WTC11 (cell line): ENCODE results near the gene MRFAP1L1. TPM values are rescaled to one million over a fixed set of nuclear protein-coding genes. Genes with fewer than 3 reads are reported as not detected.

Source experiments
- ATAC-seq: fragments of 200-7000 bp; cut with Tn5 transposase; 2 replicates; pipeline ENCODE4 v1.10.0; 2021; ENCODE audit warnings: mild to moderate bottlenecking, moderate library complexity
- CTCF ChIA-PET: fragments of 300-600 bp; sonication (Branson Sonifier 250); formaldehyde crosslinking; loops from one replicate; lab custom pipeline; 2021; ENCODE audit warnings: antibody characterized with exemption; lab: Charles Lee
- POLR2A ChIA-PET: fragments of 350-600 bp; sonication (Branson Sonifier 250); formaldehyde crosslinking; loops from one replicate; lab custom pipeline; 2021; ENCODE audit warnings: antibody characterized with exemption; lab: Charles Lee
- DNase-seq: peaks from one replicate; pipeline ENCODE4 v3.0.0; 2021; ENCODE audit warnings: low spot score
- H3K27ac Mint-ChIP-seq: 2 replicates; pipeline ENCODE4 v1.8.0; 2021; ENCODE audit warnings: mixed read lengths
- H3K27me3 Mint-ChIP-seq: 2 replicates; pipeline ENCODE4 v1.8.0; 2021; ENCODE audit warnings: low read depth, mild to moderate bottlenecking, moderate library complexity, mixed read lengths
- H3K36me3 Mint-ChIP-seq: 2 replicates; pipeline ENCODE4 v1.8.0; 2021; ENCODE audit warnings: mixed read lengths
- H3K4me1 Mint-ChIP-seq: 2 replicates; pipeline ENCODE4 v1.8.0; 2022; ENCODE audit warnings: mixed read lengths
- H3K4me3 Mint-ChIP-seq: 2 replicates; pipeline ENCODE4 v1.8.0; 2021; ENCODE audit warnings: mild to moderate bottlenecking, moderate library complexity, mixed read lengths
- H3K9me3 Mint-ChIP-seq: 2 replicates; pipeline ENCODE4 v1.8.0; 2021; ENCODE audit warnings: mixed read lengths
- CREB1 ChIP-seq: sonication (generic); formaldehyde crosslinking; IDR thresholded peaks from 2 replicates; pipeline ENCODE4 v1.8.0; 2023; ENCODE audit warnings: mild to moderate bottlenecking, missing genetic modification reagents
- CREM ChIP-seq: sonication (generic); formaldehyde crosslinking; IDR thresholded peaks from 2 replicates; pipeline ENCODE4 v1.8.1; 2022; ENCODE audit warnings: mild to moderate bottlenecking, missing genetic modification reagents, moderate library complexity
- ESRRA ChIP-seq: sonication (generic); formaldehyde crosslinking; IDR thresholded peaks from 2 replicates; pipeline ENCODE4 v1.8.1; 2022; ENCODE audit warnings: mild to moderate bottlenecking, missing genetic modification reagents, borderline replicate concordance
- FOXJ3 ChIP-seq: sonication (generic); formaldehyde crosslinking; IDR thresholded peaks from 2 replicates; pipeline ENCODE4 v1.9.0; 2021; ENCODE audit warnings: missing genetic modification reagents, mild to moderate bottlenecking, borderline replicate concordance
- SOX15 ChIP-seq: fragments of 250-450 bp; sonication (Bioruptor Pico); IDR thresholded peaks from 2 replicates; pipeline ENCODE4 v1.9.0; 2021; ENCODE audit warnings: mild to moderate bottlenecking
- ZNF416 ChIP-seq: fragments of 250-450 bp; sonication (Bioruptor Pico); IDR thresholded peaks from 2 replicates; pipeline ENCODE4 v1.9.0; 2021; ENCODE audit warnings: mild to moderate bottlenecking, inconsistent platforms
- ZNF671 ChIP-seq: fragments of 250-450 bp; sonication (Bioruptor Pico); IDR thresholded peaks from 2 replicates; pipeline ENCODE4 v1.8.0; 2021; ENCODE audit warnings: mild to moderate bottlenecking
- total RNA-seq: library from RNA; stranded (reverse); gene quantifications from 3 replicates; pipeline ENCODE4 v1.2.3, GENCODE V29; 2021
- TF ChIP-seq, protein P1 (sequence below): sonication (generic); formaldehyde crosslinking; IDR thresholded peaks from 2 replicates; pipeline ENCODE4 v1.8.0; 2023; ENCODE audit warnings: missing genetic modification reagents
- TF ChIP-seq, protein P2 (sequence below): fragments of 250-450 bp; sonication (Bioruptor Pico); IDR thresholded peaks from 2 replicates; pipeline ENCODE4 v1.9.0; 2021; ENCODE audit warnings: mild to moderate bottlenecking, borderline replicate concordance
- TF ChIP-seq, protein P3 (sequence below): sonication (generic); formaldehyde crosslinking; IDR thresholded peaks from 2 replicates; pipeline ENCODE4 v1.8.0; 2022; ENCODE audit warnings: mild to moderate bottlenecking, missing genetic modification reagents
- TF ChIP-seq, protein P4 (sequence below): sonication (generic); formaldehyde crosslinking; IDR thresholded peaks from 2 replicates; pipeline ENCODE4 v1.8.1; 2022; ENCODE audit warnings: mild to moderate bottlenecking, moderate library complexity, missing genetic modification reagents
- TF ChIP-seq, protein P5 (sequence below): sonication (generic); formaldehyde crosslinking; IDR thresholded peaks from 2 replicates; pipeline ENCODE4 v1.8.0; 2022; ENCODE audit warnings: mild to moderate bottlenecking, missing genetic modification reagents
- TF ChIP-seq, protein P6 (sequence below): sonication (generic); formaldehyde crosslinking; IDR thresholded peaks from 2 replicates; pipeline ENCODE4 v1.8.1; 2023; ENCODE audit warnings: mild to moderate bottlenecking, missing genetic modification reagents, moderate library complexity
- TF ChIP-seq, protein P7 (sequence below): sonication (generic); formaldehyde crosslinking; IDR thresholded peaks from 2 replicates; pipeline ENCODE4 v1.8.0; 2023; ENCODE audit warnings: missing genetic modification reagents, mild to moderate bottlenecking, borderline replicate concordance
- TF ChIP-seq, protein P8 (sequence below): sonication (generic); formaldehyde crosslinking; conservative IDR thresholded peaks from 2 replicates; pipeline ENCODE4 v1.8.1; 2023; ENCODE audit warnings: mild to moderate bottlenecking, low read depth, missing genetic modification reagents, moderate library complexity
- TF ChIP-seq, protein P9 (sequence below): fragments of 250-450 bp; sonication (Bioruptor Pico); IDR thresholded peaks from 2 replicates; pipeline ENCODE4 v2.1.2; 2022; ENCODE audit warnings: mild to moderate bottlenecking, moderate library complexity

MRFAP1L1 gene
- total RNA-seq, 1 experiment from 2014 or later: 54.4 TPM

DNA sequence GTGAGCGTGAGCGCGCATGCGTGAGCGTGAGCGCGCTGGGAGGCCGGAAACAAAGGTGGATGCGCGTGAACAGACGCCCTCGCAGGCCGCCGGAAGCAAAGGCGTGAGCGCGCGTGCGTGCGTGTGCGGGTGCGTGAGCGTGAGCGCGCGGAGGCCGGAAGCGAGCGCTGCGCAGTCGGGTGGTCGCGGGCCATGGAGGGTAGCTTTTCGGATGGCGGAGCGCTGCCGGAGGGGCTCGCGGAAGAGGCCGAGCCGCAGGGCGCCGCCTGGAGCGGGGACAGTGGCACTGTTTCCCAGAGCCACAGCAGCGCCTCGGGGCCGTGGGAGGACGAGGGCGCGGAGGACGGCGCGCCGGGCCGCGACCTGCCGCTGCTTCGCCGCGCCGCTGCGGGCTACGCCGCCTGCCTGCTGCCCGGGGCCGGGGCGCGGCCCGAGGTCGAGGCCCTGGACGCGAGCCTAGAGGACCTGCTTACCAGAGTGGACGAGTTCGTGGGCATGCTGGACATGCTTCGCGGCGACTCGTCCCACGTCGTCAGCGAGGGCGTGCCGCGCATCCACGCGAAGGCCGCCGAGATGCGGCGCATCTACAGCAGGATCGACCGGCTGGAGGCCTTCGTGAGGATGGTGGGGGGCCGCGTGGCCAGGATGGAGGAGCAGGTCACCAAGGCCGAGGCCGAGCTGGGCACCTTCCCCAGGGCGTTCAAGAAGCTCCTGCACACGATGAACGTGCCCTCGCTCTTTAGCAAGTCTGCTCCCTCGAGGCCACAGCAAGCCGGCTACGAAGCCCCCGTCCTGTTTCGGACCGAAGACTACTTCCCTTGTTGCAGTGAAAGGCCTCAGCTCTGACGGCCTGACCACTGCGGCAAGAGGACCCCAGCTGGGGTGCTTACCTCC is 6.6 kb upstream of the MRFAP1L1 start, which contains the start of gene BLOC1S4:
Gene BLOC1S4 (plus strand): TSS at position 157 of the 894 bp plus-strand sequence. CDS start 36 bp downstream, at position 193.
- H3K4me3 Mint-ChIP-seq: peak within 1 kb of the TSS; percentile 75
- ChIA-PET CTCF (interaction anchor here (0.7 to 9.7 kb wide), 13 partner anchors 15 to 441 kb away, joined by 3 to 94 read pairs (median 4); a partner anchor contains a TSS), POLR2A (interaction anchor here (1.1 to 1.2 kb wide), 2 partner anchors 15 to 327 kb away, joined by 3 read pairs; no protein-coding TSS in a partner anchor)
- peak within 1 kb of the TSS; percentile 96 for H3K27ac Mint-ChIP-seq
- ATAC-seq (peak; percentile 73), DNase-seq (peak; percentile 77)
- peaks cover 34% of the 10 kb centered on the region for H3K27me3 Mint-ChIP-seq
- peaks cover 4% of the 10 kb centered on the region for H3K9me3 Mint-ChIP-seq
- no peaks in the 10 kb centered on the region for H3K36me3 Mint-ChIP-seq
- peaks cover 8% of the 10 kb centered on the region for H3K4me1 Mint-ChIP-seq
- TF ChIP-seq ZNF416: 0 out of 2 replicates have a peak, but pooled peaks have one; percentile 5
- TF ChIP-seq ZNF671: no peak
- no peak for TF ChIP-seq SOX15
- TF ChIP-seq, protein P1, sequence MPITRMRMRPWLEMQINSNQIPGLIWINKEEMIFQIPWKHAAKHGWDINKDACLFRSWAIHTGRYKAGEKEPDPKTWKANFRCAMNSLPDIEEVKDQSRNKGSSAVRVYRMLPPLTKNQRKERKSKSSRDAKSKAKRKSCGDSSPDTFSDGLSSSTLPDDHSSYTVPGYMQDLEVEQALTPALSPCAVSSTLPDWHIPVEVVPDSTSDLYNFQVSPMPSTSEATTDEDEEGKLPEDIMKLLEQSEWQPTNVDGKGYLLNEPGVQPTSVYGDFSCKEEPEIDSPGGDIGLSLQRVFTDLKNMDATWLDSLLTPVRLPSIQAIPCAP (CRISPR knock-in tag): peak; percentile 43; the same call in 1 of the 2 replicates
- TF ChIP-seq, protein P2, sequence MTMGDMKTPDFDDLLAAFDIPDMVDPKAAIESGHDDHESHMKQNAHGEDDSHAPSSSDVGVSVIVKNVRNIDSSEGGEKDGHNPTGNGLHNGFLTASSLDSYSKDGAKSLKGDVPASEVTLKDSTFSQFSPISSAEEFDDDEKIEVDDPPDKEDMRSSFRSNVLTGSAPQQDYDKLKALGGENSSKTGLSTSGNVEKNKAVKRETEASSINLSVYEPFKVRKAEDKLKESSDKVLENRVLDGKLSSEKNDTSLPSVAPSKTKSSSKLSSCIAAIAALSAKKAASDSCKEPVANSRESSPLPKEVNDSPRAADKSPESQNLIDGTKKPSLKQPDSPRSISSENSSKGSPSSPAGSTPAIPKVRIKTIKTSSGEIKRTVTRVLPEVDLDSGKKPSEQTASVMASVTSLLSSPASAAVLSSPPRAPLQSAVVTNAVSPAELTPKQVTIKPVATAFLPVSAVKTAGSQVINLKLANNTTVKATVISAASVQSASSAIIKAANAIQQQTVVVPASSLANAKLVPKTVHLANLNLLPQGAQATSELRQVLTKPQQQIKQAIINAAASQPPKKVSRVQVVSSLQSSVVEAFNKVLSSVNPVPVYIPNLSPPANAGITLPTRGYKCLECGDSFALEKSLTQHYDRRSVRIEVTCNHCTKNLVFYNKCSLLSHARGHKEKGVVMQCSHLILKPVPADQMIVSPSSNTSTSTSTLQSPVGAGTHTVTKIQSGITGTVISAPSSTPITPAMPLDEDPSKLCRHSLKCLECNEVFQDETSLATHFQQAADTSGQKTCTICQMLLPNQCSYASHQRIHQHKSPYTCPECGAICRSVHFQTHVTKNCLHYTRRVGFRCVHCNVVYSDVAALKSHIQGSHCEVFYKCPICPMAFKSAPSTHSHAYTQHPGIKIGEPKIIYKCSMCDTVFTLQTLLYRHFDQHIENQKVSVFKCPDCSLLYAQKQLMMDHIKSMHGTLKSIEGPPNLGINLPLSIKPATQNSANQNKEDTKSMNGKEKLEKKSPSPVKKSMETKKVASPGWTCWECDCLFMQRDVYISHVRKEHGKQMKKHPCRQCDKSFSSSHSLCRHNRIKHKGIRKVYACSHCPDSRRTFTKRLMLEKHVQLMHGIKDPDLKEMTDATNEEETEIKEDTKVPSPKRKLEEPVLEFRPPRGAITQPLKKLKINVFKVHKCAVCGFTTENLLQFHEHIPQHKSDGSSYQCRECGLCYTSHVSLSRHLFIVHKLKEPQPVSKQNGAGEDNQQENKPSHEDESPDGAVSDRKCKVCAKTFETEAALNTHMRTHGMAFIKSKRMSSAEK: no peak
- TF ChIP-seq, protein P3, sequence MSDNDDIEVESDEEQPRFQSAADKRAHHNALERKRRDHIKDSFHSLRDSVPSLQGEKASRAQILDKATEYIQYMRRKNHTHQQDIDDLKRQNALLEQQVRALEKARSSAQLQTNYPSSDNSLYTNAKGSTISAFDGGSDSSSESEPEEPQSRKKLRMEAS (CRISPR knock-in tag): peak; percentile 79
- TF ChIP-seq, protein P4, sequence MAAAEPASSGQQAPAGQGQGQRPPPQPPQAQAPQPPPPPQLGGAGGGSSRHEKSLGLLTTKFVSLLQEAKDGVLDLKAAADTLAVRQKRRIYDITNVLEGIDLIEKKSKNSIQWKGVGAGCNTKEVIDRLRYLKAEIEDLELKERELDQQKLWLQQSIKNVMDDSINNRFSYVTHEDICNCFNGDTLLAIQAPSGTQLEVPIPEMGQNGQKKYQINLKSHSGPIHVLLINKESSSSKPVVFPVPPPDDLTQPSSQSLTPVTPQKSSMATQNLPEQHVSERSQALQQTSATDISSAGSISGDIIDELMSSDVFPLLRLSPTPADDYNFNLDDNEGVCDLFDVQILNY (CRISPR knock-in tag): peak; percentile 18; the same call in 1 of the 2 replicates
- TF ChIP-seq, protein P5, sequence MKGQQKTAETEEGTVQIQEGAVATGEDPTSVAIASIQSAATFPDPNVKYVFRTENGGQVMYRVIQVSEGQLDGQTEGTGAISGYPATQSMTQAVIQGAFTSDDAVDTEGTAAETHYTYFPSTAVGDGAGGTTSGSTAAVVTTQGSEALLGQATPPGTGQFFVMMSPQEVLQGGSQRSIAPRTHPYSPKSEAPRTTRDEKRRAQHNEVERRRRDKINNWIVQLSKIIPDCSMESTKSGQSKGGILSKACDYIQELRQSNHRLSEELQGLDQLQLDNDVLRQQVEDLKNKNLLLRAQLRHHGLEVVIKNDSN (CRISPR knock-in tag): no peak
- TF ChIP-seq, protein P6, sequence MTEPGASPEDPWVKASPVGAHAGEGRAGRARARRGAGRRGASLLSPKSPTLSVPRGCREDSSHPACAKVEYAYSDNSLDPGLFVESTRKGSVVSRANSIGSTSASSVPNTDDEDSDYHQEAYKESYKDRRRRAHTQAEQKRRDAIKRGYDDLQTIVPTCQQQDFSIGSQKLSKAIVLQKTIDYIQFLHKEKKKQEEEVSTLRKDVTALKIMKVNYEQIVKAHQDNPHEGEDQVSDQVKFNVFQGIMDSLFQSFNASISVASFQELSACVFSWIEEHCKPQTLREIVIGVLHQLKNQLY (CRISPR knock-in tag): no peak
- peak; percentile 70 for TF ChIP-seq CREM (CRISPR knock-in tag)
- TF ChIP-seq, protein P7, sequence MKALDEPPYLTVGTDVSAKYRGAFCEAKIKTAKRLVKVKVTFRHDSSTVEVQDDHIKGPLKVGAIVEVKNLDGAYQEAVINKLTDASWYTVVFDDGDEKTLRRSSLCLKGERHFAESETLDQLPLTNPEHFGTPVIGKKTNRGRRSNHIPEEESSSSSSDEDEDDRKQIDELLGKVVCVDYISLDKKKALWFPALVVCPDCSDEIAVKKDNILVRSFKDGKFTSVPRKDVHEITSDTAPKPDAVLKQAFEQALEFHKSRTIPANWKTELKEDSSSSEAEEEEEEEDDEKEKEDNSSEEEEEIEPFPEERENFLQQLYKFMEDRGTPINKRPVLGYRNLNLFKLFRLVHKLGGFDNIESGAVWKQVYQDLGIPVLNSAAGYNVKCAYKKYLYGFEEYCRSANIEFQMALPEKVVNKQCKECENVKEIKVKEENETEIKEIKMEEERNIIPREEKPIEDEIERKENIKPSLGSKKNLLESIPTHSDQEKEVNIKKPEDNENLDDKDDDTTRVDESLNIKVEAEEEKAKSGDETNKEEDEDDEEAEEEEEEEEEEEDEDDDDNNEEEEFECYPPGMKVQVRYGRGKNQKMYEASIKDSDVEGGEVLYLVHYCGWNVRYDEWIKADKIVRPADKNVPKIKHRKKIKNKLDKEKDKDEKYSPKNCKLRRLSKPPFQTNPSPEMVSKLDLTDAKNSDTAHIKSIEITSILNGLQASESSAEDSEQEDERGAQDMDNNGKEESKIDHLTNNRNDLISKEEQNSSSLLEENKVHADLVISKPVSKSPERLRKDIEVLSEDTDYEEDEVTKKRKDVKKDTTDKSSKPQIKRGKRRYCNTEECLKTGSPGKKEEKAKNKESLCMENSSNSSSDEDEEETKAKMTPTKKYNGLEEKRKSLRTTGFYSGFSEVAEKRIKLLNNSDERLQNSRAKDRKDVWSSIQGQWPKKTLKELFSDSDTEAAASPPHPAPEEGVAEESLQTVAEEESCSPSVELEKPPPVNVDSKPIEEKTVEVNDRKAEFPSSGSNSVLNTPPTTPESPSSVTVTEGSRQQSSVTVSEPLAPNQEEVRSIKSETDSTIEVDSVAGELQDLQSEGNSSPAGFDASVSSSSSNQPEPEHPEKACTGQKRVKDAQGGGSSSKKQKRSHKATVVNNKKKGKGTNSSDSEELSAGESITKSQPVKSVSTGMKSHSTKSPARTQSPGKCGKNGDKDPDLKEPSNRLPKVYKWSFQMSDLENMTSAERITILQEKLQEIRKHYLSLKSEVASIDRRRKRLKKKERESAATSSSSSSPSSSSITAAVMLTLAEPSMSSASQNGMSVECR: peak; percentile 0; the same call in 1 of the 2 replicates
- no peak for TF ChIP-seq CREB1 (CRISPR knock-in tag)
- peak; percentile 22; the same call in 1 of the 2 replicates for TF ChIP-seq ESRRA (CRISPR knock-in tag)
- no peak for TF ChIP-seq FOXJ3 (CRISPR knock-in tag)
- TF ChIP-seq, protein P8, sequence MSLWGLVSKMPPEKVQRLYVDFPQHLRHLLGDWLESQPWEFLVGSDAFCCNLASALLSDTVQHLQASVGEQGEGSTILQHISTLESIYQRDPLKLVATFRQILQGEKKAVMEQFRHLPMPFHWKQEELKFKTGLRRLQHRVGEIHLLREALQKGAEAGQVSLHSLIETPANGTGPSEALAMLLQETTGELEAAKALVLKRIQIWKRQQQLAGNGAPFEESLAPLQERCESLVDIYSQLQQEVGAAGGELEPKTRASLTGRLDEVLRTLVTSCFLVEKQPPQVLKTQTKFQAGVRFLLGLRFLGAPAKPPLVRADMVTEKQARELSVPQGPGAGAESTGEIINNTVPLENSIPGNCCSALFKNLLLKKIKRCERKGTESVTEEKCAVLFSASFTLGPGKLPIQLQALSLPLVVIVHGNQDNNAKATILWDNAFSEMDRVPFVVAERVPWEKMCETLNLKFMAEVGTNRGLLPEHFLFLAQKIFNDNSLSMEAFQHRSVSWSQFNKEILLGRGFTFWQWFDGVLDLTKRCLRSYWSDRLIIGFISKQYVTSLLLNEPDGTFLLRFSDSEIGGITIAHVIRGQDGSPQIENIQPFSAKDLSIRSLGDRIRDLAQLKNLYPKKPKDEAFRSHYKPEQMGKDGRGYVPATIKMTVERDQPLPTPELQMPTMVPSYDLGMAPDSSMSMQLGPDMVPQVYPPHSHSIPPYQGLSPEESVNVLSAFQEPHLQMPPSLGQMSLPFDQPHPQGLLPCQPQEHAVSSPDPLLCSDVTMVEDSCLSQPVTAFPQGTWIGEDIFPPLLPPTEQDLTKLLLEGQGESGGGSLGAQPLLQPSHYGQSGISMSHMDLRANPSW (CRISPR knock-in tag): no peak
- TF ChIP-seq, protein P9, sequence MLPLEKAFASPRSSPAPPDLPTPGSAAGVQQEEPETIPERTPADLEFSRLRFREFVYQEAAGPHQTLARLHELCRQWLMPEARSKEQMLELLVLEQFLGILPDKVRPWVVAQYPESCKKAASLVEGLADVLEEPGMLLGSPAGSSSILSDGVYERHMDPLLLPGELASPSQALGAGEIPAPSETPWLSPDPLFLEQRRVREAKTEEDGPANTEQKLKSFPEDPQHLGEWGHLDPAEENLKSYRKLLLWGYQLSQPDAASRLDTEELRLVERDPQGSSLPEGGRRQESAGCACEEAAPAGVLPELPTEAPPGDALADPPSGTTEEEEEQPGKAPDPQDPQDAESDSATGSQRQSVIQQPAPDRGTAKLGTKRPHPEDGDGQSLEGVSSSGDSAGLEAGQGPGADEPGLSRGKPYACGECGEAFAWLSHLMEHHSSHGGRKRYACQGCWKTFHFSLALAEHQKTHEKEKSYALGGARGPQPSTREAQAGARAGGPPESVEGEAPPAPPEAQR (CRISPR knock-in tag): 0 out of 2 replicates have a peak, but pooled peaks have one; percentile 8
